GM18951 (cell line): ENCODE results near the gene TRIAP1.

Experiments
- POLR2A ChIP-seq: IDR thresholded peaks from 4 replicates; pipeline ENCODE4 v1.6.1; 2011; ENCODE audit warnings: mild to moderate bottlenecking; ENCODE audit not compliant: insufficient read length, insufficient read depth; ENCODE audit errors: extremely low read depth
- in situ Hi-C: fragments of 300-500 bp; cut with MboI; formaldehyde crosslinking; loops from one replicate; pipeline ENCODE4 v1.12.0; 2022; ENCODE audit warnings: low sequenced_read_pairs, mixed read lengths, inconsistent platforms; ENCODE audit not compliant: unreplicated experiment

TRIAP1 gene

GRCh38 chr12:120403869-120404268 lies 42.3 kb downstream of the TRIAP1 start:
- TF ChIP-seq POLR2A, result no peak
- in situ Hi-C loops, result no loop called here

GRCh38 chr12:120402217-120402616 lies 44.0 kb downstream of the TRIAP1 start:
- in situ Hi-C loops, result no loop called here

GRCh38 chr12:120399531-120399930 lies 46.7 kb downstream of the TRIAP1 start:
- TF ChIP-seq POLR2A, result no peak
- in situ Hi-C loops, result no loop called here

More at GRCh38 chr12:120402217-120402616, 44.0 kb downstream of the TRIAP1 start:
- no peak for TF ChIP-seq POLR2A

GRCh38 chr12:120397824-120398540 lies 48.2 kb downstream of the TRIAP1 start:
- in situ Hi-C loops, result no loop called here
- TF ChIP-seq POLR2A, result no peak

- in situ Hi-C loops, result no loop called here
- TF ChIP-seq POLR2A, result no peak
Observed at GRCh38 chr12:120394483-120395367, 51.5 kb downstream of the TRIAP1 start.
